ENCODE results near the gene AK5.

The AK5 gene

GRCh38 chr1:77273891-77274290 is 7.9 kb upstream of the AK5 start:
- TF ChIP-seq FOXP2 (optimal IDR thresholded peaks at IDR 0.05; ENCODE audit: borderline replicate concordance, extremely low read depth, extremely low read length, insufficient read depth) (no peak), SIN3A (IDR thresholded peaks at IDR 0.05; ENCODE audit: borderline replicate concordance, insufficient read depth, low read length) (no peak), POLR2AphosphoS5 (IDR thresholded peaks at IDR 0.05; ENCODE audit: low read depth, low read length) (no peak), REST (IDR thresholded peaks at IDR 0.05; ENCODE audit: insufficient read depth in 1 of 2, low read depth in 2 of 2, low read length in 2 of 2) (no peak), TAF1 (IDR thresholded peaks at IDR 0.05; ENCODE audit: borderline replicate concordance, insufficient read depth, low read length) (no peak)

- no peak for TF ChIP-seq FOXP2 (optimal IDR thresholded peaks at IDR 0.05; ENCODE audit: borderline replicate concordance, extremely low read depth, extremely low read length, insufficient read depth)
- no peak for TF ChIP-seq POLR2AphosphoS5 (IDR thresholded peaks at IDR 0.05; ENCODE audit: low read depth, low read length)
- TF ChIP-seq SIN3A (IDR thresholded peaks at IDR 0.05; ENCODE audit: borderline replicate concordance, insufficient read depth, low read length), result no peak
- no peak for TF ChIP-seq REST (IDR thresholded peaks at IDR 0.05; ENCODE audit: insufficient read depth in 1 of 2, low read depth in 2 of 2, low read length in 2 of 2)
- TF ChIP-seq TAF1 (IDR thresholded peaks at IDR 0.05; ENCODE audit: borderline replicate concordance, insufficient read depth, low read length), result no peak
Measured at GRCh38 chr1:77275194-77275593, 6.6 kb upstream of the AK5 start.

DNA sequence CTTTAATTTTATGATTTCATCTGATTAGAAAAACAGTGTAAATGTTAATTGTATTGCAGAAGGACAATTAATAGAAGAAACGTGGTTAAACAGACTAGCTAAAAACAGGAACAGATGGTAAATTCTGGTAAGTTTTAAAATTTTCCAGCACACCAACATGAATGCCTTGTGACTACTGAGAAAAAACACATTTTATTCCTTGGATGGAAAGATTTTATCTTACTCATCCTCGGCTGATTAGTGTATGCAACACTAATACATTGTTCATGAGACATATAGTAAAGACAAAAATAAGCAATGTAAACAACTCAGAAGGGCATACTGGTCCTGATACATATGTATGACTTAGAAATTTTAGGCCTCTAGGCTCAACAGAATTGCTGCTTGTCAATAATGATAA is 4.9 kb upstream of the AK5 start:
- TF ChIP-seq POLR2AphosphoS5 (IDR thresholded peaks at IDR 0.05; ENCODE audit: low read depth, low read length) (no peak), REST (IDR thresholded peaks at IDR 0.05; ENCODE audit: insufficient read depth in 1 of 2, low read depth in 2 of 2, low read length in 2 of 2) (no peak), SIN3A (IDR thresholded peaks at IDR 0.05; ENCODE audit: borderline replicate concordance, insufficient read depth, low read length) (no peak), FOXP2 (optimal IDR thresholded peaks at IDR 0.05; ENCODE audit: borderline replicate concordance, extremely low read depth, extremely low read length, insufficient read depth) (no peak), TAF1 (IDR thresholded peaks at IDR 0.05; ENCODE audit: borderline replicate concordance, insufficient read depth, low read length) (no peak)

DNA sequence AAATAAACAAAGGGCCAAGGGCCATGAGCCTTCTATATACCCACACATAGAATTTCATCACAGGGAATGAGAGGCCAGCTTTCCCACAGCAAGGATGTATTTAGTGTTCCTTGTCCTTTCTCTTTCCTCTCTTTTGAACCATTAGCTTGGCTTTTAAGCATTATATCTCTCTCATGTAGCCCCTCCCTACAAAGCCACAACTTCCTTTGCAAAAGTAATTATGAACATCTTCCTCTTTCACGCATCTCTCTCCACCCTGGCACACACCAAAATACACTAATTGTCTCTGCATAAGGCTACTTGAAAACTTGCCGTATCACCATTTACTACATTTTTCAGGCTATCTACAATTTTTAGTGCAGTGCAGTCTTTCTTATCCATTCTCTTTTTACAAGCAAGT is 1.9 kb upstream of the AK5 start:
- no peak for TF ChIP-seq TAF1 (IDR thresholded peaks at IDR 0.05; ENCODE audit: borderline replicate concordance, insufficient read depth, low read length)
- no peak for TF ChIP-seq POLR2AphosphoS5 (IDR thresholded peaks at IDR 0.05; ENCODE audit: low read depth, low read length)
- no peak for TF ChIP-seq FOXP2 (optimal IDR thresholded peaks at IDR 0.05; ENCODE audit: borderline replicate concordance, extremely low read depth, extremely low read length, insufficient read depth)
- TF ChIP-seq REST (IDR thresholded peaks at IDR 0.05; ENCODE audit: insufficient read depth in 1 of 2, low read depth in 2 of 2, low read length in 2 of 2), result no peak
- TF ChIP-seq SIN3A (IDR thresholded peaks at IDR 0.05; ENCODE audit: borderline replicate concordance, insufficient read depth, low read length), result no peak

DNA sequence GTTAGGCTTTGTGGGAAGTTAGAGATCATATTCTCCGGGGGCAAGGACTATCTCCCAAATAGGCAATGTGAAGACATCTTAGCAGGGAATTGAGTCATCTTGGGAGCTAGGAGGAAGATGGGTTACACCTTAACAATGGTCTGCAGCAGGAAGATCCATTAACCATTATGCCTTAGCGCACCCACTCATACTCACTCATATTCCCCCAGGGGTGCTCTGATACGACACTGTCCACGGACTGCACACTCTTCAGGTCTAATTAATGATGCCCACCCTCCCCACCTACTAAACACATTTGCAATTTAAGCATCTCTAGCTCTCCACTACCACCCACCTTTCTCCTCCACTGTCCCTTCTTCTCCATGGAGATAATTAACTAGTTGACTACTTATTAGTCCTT is 857 bp upstream of the AK5 start:
- TF ChIP-seq SIN3A (IDR thresholded peaks at IDR 0.05; ENCODE audit: borderline replicate concordance, insufficient read depth, low read length), result no peak
- no peak for TF ChIP-seq TAF1 (IDR thresholded peaks at IDR 0.05; ENCODE audit: borderline replicate concordance, insufficient read depth, low read length)
- TF ChIP-seq REST (IDR thresholded peaks at IDR 0.05; ENCODE audit: insufficient read depth in 1 of 2, low read depth in 2 of 2, low read length in 2 of 2), result no peak
- TF ChIP-seq FOXP2 (optimal IDR thresholded peaks at IDR 0.05; ENCODE audit: borderline replicate concordance, extremely low read depth, extremely low read length, insufficient read depth), result no peak
- TF ChIP-seq POLR2AphosphoS5 (IDR thresholded peaks at IDR 0.05; ENCODE audit: low read depth, low read length), result no peak
